Testis (tissue), 2 donors: Measurements from ENCODE around the gene CPSF2.
A peak's percentile ranks its signal among the peaks of the same experiment; 100 is the strongest.

Source experiments
- CTCF ChIP-seq, 3 experiments: fragments of 450-650 bp in 2 of 3; fragments of 200-600 bp in 1 of 3; sonication (generic) in 1 of 3; IDR thresholded peaks; one replicate each; pipeline ENCODE4 v1.5.1; 2016 to 2019; ENCODE audit warnings: antibody characterized with exemption in 3 of 3, mild to moderate bottlenecking in 2 of 3, moderate library complexity in 1 of 3
- POLR2A ChIP-seq: fragments of 450-650 bp; IDR thresholded peaks from one replicate; pipeline ENCODE4 v1.6.1; 2017; ENCODE audit warnings: antibody characterized with exemption, mild to moderate bottlenecking, moderate library complexity

GRCh38 chr14:92135269-92135668 is 13.5 kb downstream of the CPSF2 start:
- no peak for TF ChIP-seq POLR2A
- TF ChIP-seq CTCF (IDR thresholded peaks at IDR 0.05), result peak; percentile 22 to 60 (median 28)
